Naive thymus-derived CD8-positive, alpha-beta T cell (primary cell): ENCODE data around the gene ERAP2. TPM values are rescaled to one million over a fixed set of nuclear protein-coding genes. Genes with fewer than 3 reads are reported as not detected.
A peak's percentile ranks its signal among the peaks of the same experiment; 100 is the strongest.

Experiments
- ATAC-seq, 2 donors: fragments of 150-1000 bp; cut with Tn5 transposase in 1 of 2; sonication (Bioruptor Pico), chemical (Tn5 transposase) in 1 of 2; 1 replicate in 1 of 2; 2 replicates in 1 of 2; pipeline ENCODE4 v1.10.0; 2021; ENCODE audit warnings: mild to moderate bottlenecking in 2 of 2, moderate library complexity in 2 of 2
- POLR2A ChIA-PET: fragments of 350-600 bp; sonication (Branson Sonifier 250); formaldehyde crosslinking; loops from one replicate; lab custom pipeline; 2021; ENCODE audit warnings: antibody characterized with exemption; lab: Charles Lee
- DNase-seq, 10 donors: peaks; one replicate each; pipeline versions ENCODE4 v3.0.0 to v3.0.0-alpha.2; 2020 to 2022
- H3K27ac Mint-ChIP-seq, 10 donors: one replicate each; pipeline ENCODE4 v1.8.0; 2020 to 2022; ENCODE audit warnings: mild to moderate bottlenecking in 10 of 10, mixed read lengths in 10 of 10, moderate library complexity in 4 of 10, inconsistent platforms in 1 of 10
- H3K27me3 Mint-ChIP-seq, 5 donors: one replicate each; pipeline ENCODE4 v1.8.0; 2021 to 2022; ENCODE audit warnings: mixed read lengths in 5 of 5
- H3K36me3 Mint-ChIP-seq, 3 donors: one replicate each; pipeline ENCODE4 v1.8.0; 2020 to 2022; ENCODE audit warnings: mixed read lengths in 3 of 3, mild to moderate bottlenecking in 2 of 3, inconsistent platforms in 1 of 3
- H3K4me1 Mint-ChIP-seq, 4 donors: one replicate each; pipeline ENCODE4 v1.8.0; 2021 to 2022; ENCODE audit warnings: mixed read lengths in 4 of 4
- H3K4me3 Mint-ChIP-seq, 10 donors: one replicate each; pipeline ENCODE4 v1.8.0; 2020 to 2022; ENCODE audit warnings: mild to moderate bottlenecking in 10 of 10, mixed read lengths in 10 of 10, moderate library complexity in 6 of 10, inconsistent platforms in 1 of 10
- H3K9me3 Mint-ChIP-seq, 9 donors: one replicate each; pipeline ENCODE4 v1.8.0; 2020 to 2022; ENCODE audit warnings: mixed read lengths in 9 of 9, mild to moderate bottlenecking in 3 of 9, inconsistent platforms in 1 of 9, moderate library complexity in 1 of 9
- polyA plus RNA-seq, 3 donors: library from polyadenylated mRNA; unstranded; fragments of 300-500 nt; fragmentation: Illumina TruSeq; gene quantifications; one replicate each; pipeline ENCODE4 v1.2.3, GENCODE V29; 2021
- total RNA-seq, 8 experiments: library from RNA in 2 of 8; stranded (reverse) in 2 of 8; gene quantifications; one replicate each; pipeline ENCODE4 v1.2.3 and lab custom pipeline; 2021 to 2026

The ERAP2 gene
- total and polyA plus RNA-seq, 5 experiments from 2014 or later = 6.4 to 126 (median 82.9) TPM

DNA sequence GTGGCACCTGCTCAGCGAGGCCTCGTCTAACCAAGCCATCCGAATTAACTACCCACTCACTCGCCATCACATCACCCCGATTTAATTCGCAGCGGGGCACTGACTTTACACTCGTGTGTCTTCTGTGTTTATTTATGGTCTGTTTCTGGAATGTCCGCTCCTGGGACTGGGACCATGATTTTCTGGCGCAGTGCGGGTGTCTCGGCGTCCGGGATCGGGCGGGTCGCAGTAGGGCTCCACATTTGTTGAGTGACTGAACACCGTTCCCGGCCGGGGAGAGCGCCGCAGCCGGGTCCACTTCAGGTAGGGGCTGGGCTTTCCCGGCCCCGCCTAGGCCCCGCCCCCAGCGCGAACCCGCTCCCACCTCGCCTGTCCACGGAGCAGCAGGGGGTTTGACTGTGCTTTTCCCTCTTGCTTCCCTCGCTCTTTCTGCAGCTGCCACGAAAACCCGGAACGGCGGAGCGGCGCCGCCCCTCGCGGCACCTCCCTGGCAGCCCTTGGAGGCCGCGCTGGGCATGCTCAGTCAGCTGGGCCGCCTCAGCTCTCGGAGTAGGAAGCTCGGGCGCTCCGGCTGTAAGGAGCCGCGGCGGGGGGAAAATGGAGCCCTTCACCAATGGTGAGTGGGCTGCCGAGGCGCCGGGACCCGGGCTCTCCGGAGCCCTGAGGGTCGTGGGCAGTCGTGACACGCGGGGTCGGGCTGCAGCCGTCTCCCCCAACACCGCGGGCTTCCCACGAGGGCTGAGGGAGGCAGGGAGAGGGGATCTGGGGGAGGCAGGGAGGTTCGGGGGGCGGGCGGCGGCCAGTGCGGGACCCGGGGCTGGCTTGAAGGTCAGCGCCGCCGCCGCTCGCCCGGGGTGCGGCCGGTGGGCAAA lies 59.5 kb downstream of the ERAP2 start, which contains the start of gene LNPEP:
Gene LNPEP (plus strand): TSS at position 522 of the 872 bp plus-strand sequence. CDS start 76 bp downstream, at position 598.
- DNase-seq = peak; percentile 86 to 97 (median 93)
- H3K4me3 Mint-ChIP-seq = peak within 1 kb of the TSS; percentile 89 to 98 (median 94)
- peak; percentile 45 to 49 for ATAC-seq
- POLR2A ChIA-PET = interaction anchor here (0.5 to 4.1 kb wide), 47 partner anchors 9 to 1994 kb away, joined by 3 to 50 read pairs (median 4); partner anchors contain the start of genes CAST, ERAP1, ERAP2 and RIOK2
- peak within 1 kb of the TSS; percentile 95 to 99 (median 96) for H3K27ac Mint-ChIP-seq
- no peaks in the 10 kb centered on the region for H3K9me3 Mint-ChIP-seq
- H3K27me3 Mint-ChIP-seq = no peaks in the 10 kb centered on the region
- peaks cover 0 to 14% (median 0%) of the 10 kb centered on the region in 3 donors for H3K36me3 Mint-ChIP-seq
- peaks cover 39 to 71% (median 61%) of the 10 kb centered on the region in 4 donors for H3K4me1 Mint-ChIP-seq

- no peaks in the 10 kb centered on the region for H3K9me3 Mint-ChIP-seq
- POLR2A ChIA-PET = interaction anchor here (0.5 to 4.1 kb wide), 44 partner anchors 9 to 1993 kb away, joined by 3 to 50 read pairs (median 4); partner anchors contain the start of genes CAST, ERAP1, ERAP2 and RIOK2
- H3K4me3 Mint-ChIP-seq = peak overlapping the region; percentile 89 to 98 (median 94)
- H3K27ac Mint-ChIP-seq = peak overlapping the region; percentile 94 to 97 (median 96)
- H3K4me1 Mint-ChIP-seq = peaks cover 35 to 70% (median 61%) of the 10 kb centered on the region in 4 donors
- H3K27me3 Mint-ChIP-seq = no peaks in the 10 kb centered on the region
- ATAC-seq (peak in 1 of 2 donors; percentile 5), DNase-seq (peak; percentile 23 to 68 (median 48))
- H3K36me3 Mint-ChIP-seq = peaks cover 0 to 16% (median 2%) of the 10 kb centered on the region in 3 donors
Observed at GRCh38 chr5:96936431-96937320, 60.4 kb downstream of the ERAP2 start.

DNA sequence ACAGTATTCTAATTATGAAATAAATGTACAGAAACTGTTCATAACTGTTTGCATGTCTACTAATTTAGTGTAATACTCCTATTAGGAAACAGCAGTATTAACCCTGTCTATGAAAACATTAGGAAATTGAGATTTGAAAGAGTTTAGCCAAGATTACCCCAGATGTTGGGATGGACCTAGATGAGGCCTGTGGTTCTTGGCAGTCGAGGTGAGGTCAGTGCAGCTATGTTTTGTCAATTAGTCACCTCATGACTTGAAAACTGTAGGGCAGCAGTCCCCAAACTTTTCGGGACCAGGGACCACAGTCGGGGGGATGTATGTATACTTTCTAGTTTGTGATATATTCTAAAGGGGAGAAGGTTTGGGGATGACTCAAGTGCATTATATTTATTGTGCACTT lies 64.3 kb downstream of the ERAP2 start:
- peaks cover 43 to 82% (median 73%) of the 10 kb centered on the region in 4 donors for H3K4me1 Mint-ChIP-seq
- H3K27me3 Mint-ChIP-seq = no peaks in the 10 kb centered on the region
- POLR2A ChIA-PET = interaction anchor here (0.8 to 2.4 kb wide), 5 partner anchors 9 to 218 kb away, joined by 3 to 11 read pairs (median 4); no protein-coding TSS in a partner anchor
- H3K36me3 Mint-ChIP-seq = peaks cover 0 to 32% (median 3%) of the 10 kb centered on the region in 3 donors
- H3K4me3 Mint-ChIP-seq = peak overlapping the region; percentile 26 to 94 (median 62)
- DNase-seq (no peak), ATAC-seq (no peak)
- H3K9me3 Mint-ChIP-seq = no peaks in the 10 kb centered on the region
- peak overlapping the region in 8 of 10 donors; percentile 69 to 83 (median 73) for H3K27ac Mint-ChIP-seq

GRCh38 chr5:96941140-96941539 lies 64.8 kb downstream of the ERAP2 start:
- no peaks in the 10 kb centered on the region for H3K9me3 Mint-ChIP-seq
- DNase-seq (no peak), ATAC-seq (no peak)
- peaks cover 48 to 87% (median 78%) of the 10 kb centered on the region in 4 donors for H3K4me1 Mint-ChIP-seq
- H3K27me3 Mint-ChIP-seq = no peaks in the 10 kb centered on the region
- POLR2A ChIA-PET = interaction anchor here (0.8 to 2.4 kb wide), 3 partner anchors 9 to 22 kb away, joined by 3 to 11 read pairs (median 9); no protein-coding TSS in a partner anchor
- H3K27ac Mint-ChIP-seq = peak overlapping the region; percentile 22 to 87 (median 78)
- peak overlapping the region; percentile 26 to 94 (median 60) for H3K4me3 Mint-ChIP-seq
- peaks cover 0 to 35% (median 3%) of the 10 kb centered on the region in 3 donors for H3K36me3 Mint-ChIP-seq

- Mint-ChIP-seq H3K27ac (peak overlapping the region; percentile 38 to 88 (median 83)), H3K9me3 (no peaks in the 10 kb centered on the region), H3K36me3 (peaks cover 0 to 35% (median 3%) of the 10 kb centered on the region in 3 donors), H3K27me3 (no peaks in the 10 kb centered on the region), H3K4me1 (peaks cover 43 to 95% (median 82%) of the 10 kb centered on the region in 4 donors), H3K4me3 (peak overlapping the region; percentile 13 to 79 (median 68))
- POLR2A ChIA-PET = interaction anchor here (2.3 to 2.4 kb wide), 2 partner anchors 19 to 21 kb away, joined by 9 to 11 read pairs; no protein-coding TSS in a partner anchor
- ATAC-seq = peak; percentile 46 to 83
- DNase-seq = peak in 2 of 10 donors; percentile 13 to 33
Observed at GRCh38 chr5:96942078-96942477, 65.8 kb downstream of the ERAP2 start.

GRCh38 chr5:96942911-96943310 lies 66.6 kb downstream of the ERAP2 start:
- Mint-ChIP-seq H3K9me3 (no peaks in the 10 kb centered on the region), H3K4me3 (peak overlapping the region in 2 of 10 donors; percentile 8 to 18), H3K27ac (peak overlapping the region in 6 of 10 donors; percentile 22 to 88 (median 66)), H3K4me1 (peaks cover 42 to 94% (median 81%) of the 10 kb centered on the region in 4 donors), H3K27me3 (no peaks in the 10 kb centered on the region), H3K36me3 (peaks cover 0 to 35% (median 3%) of the 10 kb centered on the region in 3 donors)
- POLR2A ChIA-PET = no interaction called here
- no peak for DNase-seq
- no peak for ATAC-seq

- Mint-ChIP-seq H3K4me3 (peak overlapping the region in 6 of 10 donors; percentile 1 to 60 (median 40)), H3K9me3 (no peaks in the 10 kb centered on the region), H3K4me1 (peaks cover 35 to 92% (median 80%) of the 10 kb centered on the region in 4 donors), H3K27ac (peak overlapping the region in 8 of 10 donors; percentile 42 to 83 (median 73)), H3K36me3 (peaks cover 0 to 32% (median 3%) of the 10 kb centered on the region in 3 donors), H3K27me3 (no peaks in the 10 kb centered on the region)
- POLR2A ChIA-PET = no interaction called here
- DNase-seq (no peak), ATAC-seq (no peak)
Observed at GRCh38 chr5:96943799-96944198, 67.5 kb downstream of the ERAP2 start.

GRCh38 chr5:96945144-96945897 lies 69.0 kb downstream of the ERAP2 start:
- Mint-ChIP-seq H3K4me3 (peak overlapping the region in 7 of 10 donors; percentile 43 to 68 (median 51)), H3K36me3 (peaks cover 0 to 33% (median 3%) of the 10 kb centered on the region in 3 donors), H3K9me3 (no peaks in the 10 kb centered on the region), H3K4me1 (peaks cover 43 to 93% (median 85%) of the 10 kb centered on the region in 4 donors), H3K27ac (peak overlapping the region in 7 of 10 donors; percentile 26 to 80 (median 66)), H3K27me3 (no peaks in the 10 kb centered on the region)
- DNase-seq (no peak), ATAC-seq (no peak)
- POLR2A ChIA-PET = interaction anchor here (1.3 to 1.4 kb wide), 2 partner anchors 9 to 16 kb away, joined by 5 read pairs; partner anchors contain the start of gene LNPEP

- peak overlapping the region in 6 of 10 donors; percentile 16 to 68 (median 47) for H3K4me3 Mint-ChIP-seq
- ATAC-seq = no peak
- no peak for DNase-seq
- POLR2A ChIA-PET = interaction anchor here (1.3 to 1.4 kb wide), 2 partner anchors 10 to 15 kb away, joined by 5 read pairs; partner anchors contain the start of gene LNPEP
- H3K27me3 Mint-ChIP-seq = no peaks in the 10 kb centered on the region
- H3K27ac Mint-ChIP-seq = peak overlapping the region in 6 of 10 donors; percentile 26 to 78 (median 66)
- peaks cover 42 to 91% (median 78%) of the 10 kb centered on the region in 4 donors for H3K4me1 Mint-ChIP-seq
- H3K9me3 Mint-ChIP-seq = no peaks in the 10 kb centered on the region
- peaks cover 0 to 32% (median 6%) of the 10 kb centered on the region in 3 donors for H3K36me3 Mint-ChIP-seq
Observed at GRCh38 chr5:96946381-96946780, 70.1 kb downstream of the ERAP2 start.

DNA sequence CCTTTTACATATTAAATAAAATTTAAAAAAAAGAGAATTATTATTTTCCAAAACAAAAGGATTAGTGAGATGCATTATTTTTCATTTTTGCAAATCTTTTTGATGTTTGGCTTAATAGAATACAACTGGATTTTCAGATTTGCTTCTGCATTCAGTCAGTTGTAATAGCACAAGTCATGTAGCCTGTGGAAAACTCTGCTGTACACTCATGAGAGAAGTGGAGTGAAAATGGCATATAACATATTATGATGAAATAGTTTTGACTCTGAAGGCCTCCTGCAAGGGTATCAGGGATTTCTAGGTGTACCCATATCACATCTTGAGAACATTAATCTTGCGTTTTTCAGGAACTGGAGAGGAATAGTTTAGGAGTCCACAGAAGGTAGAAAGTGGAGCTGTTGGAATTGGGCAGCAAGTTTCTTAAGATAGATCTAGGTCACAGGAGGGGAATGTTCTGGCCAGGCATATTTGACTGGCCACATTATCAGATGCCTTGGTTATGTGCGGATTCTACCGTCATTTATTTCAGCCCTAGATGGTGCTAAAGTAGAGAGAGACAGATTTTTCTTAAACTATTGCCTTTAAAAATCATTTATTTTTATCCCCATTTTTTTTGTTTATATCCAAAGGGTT lies 75.9 kb downstream of the ERAP2 start:
- peak overlapping the region; percentile 1 to 91 (median 81) for H3K27ac Mint-ChIP-seq
- DNase-seq (no peak), ATAC-seq (no peak)
- H3K36me3 Mint-ChIP-seq = peaks cover 0 to 19% (median 3%) of the 10 kb centered on the region in 3 donors
- H3K4me3 Mint-ChIP-seq = peak overlapping the region in 4 of 10 donors; percentile 5 to 33 (median 14)
- POLR2A ChIA-PET = interaction anchor here (1.0 to 1.3 kb wide), 3 partner anchors 11 to 144 kb away, joined by 3 to 7 read pairs (median 3); partner anchors contain the start of gene ERAP1
- no peaks in the 10 kb centered on the region for H3K27me3 Mint-ChIP-seq
- peaks cover 40 to 82% (median 73%) of the 10 kb centered on the region in 4 donors for H3K4me1 Mint-ChIP-seq
- H3K9me3 Mint-ChIP-seq = peaks cover 0 to 3% (median 0%) of the 10 kb centered on the region in 9 donors
